Neural progenitor cell (in vitro differentiated cells): ENCODE results near the gene ESR2. TPM values are rescaled to one million over a fixed set of nuclear protein-coding genes. Genes with fewer than 3 reads are reported as not detected.

Experiments used
- DNase-seq: peaks from one replicate; pipeline ENCODE4 v3.0.0-alpha.2; 2016; ENCODE audit warnings: low spot score
- H2AFZ ChIP-seq: fragments of 200-600 bp; sonication (generic); replicated peaks from 2 replicates; pipeline ENCODE4 v1.6.1; 2016; ENCODE audit warnings: antibody characterized with exemption
- H3F3A ChIP-seq: fragments of 200-600 bp; sonication (generic); 2 replicates; pipeline ENCODE4 v1.6.1; 2016; ENCODE audit warnings: antibody characterized with exemption, low read depth
- H3K27ac ChIP-seq: fragments of 200-600 bp; sonication (generic); 2 replicates; pipeline ENCODE4 v1.5.1; 2016; ENCODE audit warnings: mild to moderate bottlenecking
- H3K27me3 ChIP-seq: fragments of 200-600 bp; sonication (generic); 2 replicates; pipeline ENCODE4 v1.6.1; 2016; ENCODE audit warnings: mild to moderate bottlenecking, moderate library complexity
- H3K36me3 ChIP-seq: fragments of 200-600 bp; sonication (generic); 2 replicates; pipeline ENCODE4 v1.5.1; 2016
- H3K4me1 ChIP-seq: fragments of 200-600 bp; sonication (generic); 2 replicates; pipeline ENCODE4 v1.6.1; 2016; ENCODE audit warnings: mixed run types
- H3K4me2 ChIP-seq: fragments of 200-600 bp; sonication (generic); 2 replicates; pipeline ENCODE4 v1.6.1; 2016
- H3K4me3 ChIP-seq: fragments of 200-600 bp; sonication (generic); 2 replicates; pipeline ENCODE4 v1.5.1; 2016
- H3K79me2 ChIP-seq: fragments of 200-600 bp; sonication (generic); 2 replicates; pipeline ENCODE4 v1.6.1; 2016; ENCODE audit warnings: low read depth
- H3K9ac ChIP-seq: fragments of 200-600 bp; sonication (generic); 2 replicates; pipeline ENCODE4 v1.6.1; 2016
- H3K9me3 ChIP-seq: fragments of 200-600 bp; sonication (generic); 2 replicates; pipeline ENCODE4 v1.5.1; 2016; ENCODE audit warnings: low read depth
- H4K20me1 ChIP-seq: fragments of 200-600 bp; sonication (generic); 2 replicates; pipeline ENCODE4 v1.6.1; 2016; ENCODE audit warnings: low read depth
- H3K27ac Mint-ChIP-seq: 3 replicates; pipeline ENCODE4 v1.8.0; 2021; ENCODE audit warnings: mixed read lengths
- H3K27me3 Mint-ChIP-seq: 2 replicates; pipeline ENCODE4 v1.8.0; 2022; ENCODE audit warnings: low read depth, mild to moderate bottlenecking, inconsistent platforms, moderate library complexity, mixed read lengths; ENCODE audit not compliant: insufficient read depth
- H3K36me3 Mint-ChIP-seq: 3 replicates; pipeline ENCODE4 v1.8.0; 2021; ENCODE audit warnings: mixed read lengths
- H3K4me1 Mint-ChIP-seq: 3 replicates; pipeline ENCODE4 v1.8.0; 2021; ENCODE audit warnings: mixed read lengths
- H3K4me3 Mint-ChIP-seq: 3 replicates; pipeline ENCODE4 v1.8.0; 2021; ENCODE audit warnings: mild to moderate bottlenecking, moderate library complexity, mixed read lengths
- H3K9me3 Mint-ChIP-seq: 3 replicates; pipeline ENCODE4 v1.8.0; 2020; ENCODE audit warnings: mixed read lengths
- CTCF ChIP-seq: fragments of 200-600 bp; sonication (generic); IDR thresholded peaks from 2 replicates; pipeline ENCODE4 v1.5.1; 2017; ENCODE audit warnings: antibody characterized with exemption, mild to moderate bottlenecking
- EZH2 ChIP-seq: fragments of 200-600 bp; sonication (generic); IDR thresholded peaks from 2 replicates; pipeline ENCODE4 v1.6.1; 2017; ENCODE audit warnings: antibody characterized with exemption, mild to moderate bottlenecking, moderate library complexity
- EZH2phosphoT487 ChIP-seq: fragments of 200-600 bp; sonication (generic); IDR thresholded peaks from 2 replicates; pipeline ENCODE4 v1.6.1; 2017; ENCODE audit warnings: antibody characterized with exemption
- total RNA-seq: library from RNA; depleted of rRNA; stranded (reverse); fragments of >200 nt; gene quantifications from 2 replicates; pipeline ENCODE4 v1.2.3, GENCODE V29; 2015; ENCODE audit warnings: low replicate concordance

ESR2 gene
- total RNA-seq, 1 donor from 2014 or later, result 0.21 TPM

DNA sequence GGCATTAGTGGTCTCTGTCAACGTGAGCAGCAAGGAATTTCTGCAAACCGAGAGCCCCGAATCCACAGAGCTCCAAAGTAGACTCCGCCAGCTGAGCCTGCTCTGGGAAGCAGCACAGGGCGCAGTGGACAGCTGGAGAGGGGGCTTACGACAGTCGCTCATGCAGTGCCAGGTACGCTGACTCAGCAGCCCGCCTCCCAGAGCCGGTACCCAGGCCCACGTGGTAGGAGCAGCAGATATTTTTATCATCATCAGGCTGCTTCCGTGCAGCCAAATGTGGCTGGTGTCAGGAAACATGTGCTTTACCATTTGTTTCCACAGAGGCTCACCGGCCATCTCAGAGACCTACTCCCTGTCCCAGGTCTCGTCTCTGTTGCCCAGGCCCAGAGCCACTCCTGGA is 73.7 kb downstream of the ESR2 start:
- no peaks in the 10 kb centered on the region for H3K9me3 Mint-ChIP-seq
- no peak overlapping the region for H3K4me3 Mint-ChIP-seq
- no peak overlapping the region for H3K4me3 ChIP-seq
- H3K79me2 ChIP-seq, result no peaks in the 10 kb centered on the region
- H4K20me1 ChIP-seq, result no peaks in the 10 kb centered on the region
- H3F3A ChIP-seq, result no peaks in the 10 kb centered on the region
- TF ChIP-seq EZH2 (no peak), CTCF (no peak), EZH2phosphoT487 (no peak)
- no peak for DNase-seq
- no peak overlapping the region for H3K4me2 ChIP-seq
- no peaks in the 10 kb centered on the region for H3K4me1 ChIP-seq
- no peak overlapping the region for H2AFZ ChIP-seq
- no peaks in the 10 kb centered on the region for H3K4me1 Mint-ChIP-seq
- H3K27ac Mint-ChIP-seq, result no peak overlapping the region
- H3K9ac ChIP-seq, result no peak overlapping the region
- H3K27ac ChIP-seq, result no peak overlapping the region
- H3K36me3 ChIP-seq, result peaks cover 3% of the 10 kb centered on the region
- no peaks in the 10 kb centered on the region for H3K27me3 ChIP-seq
- no peaks in the 10 kb centered on the region for H3K9me3 ChIP-seq
- peaks cover 7% of the 10 kb centered on the region for H3K27me3 Mint-ChIP-seq
- peaks cover 43% of the 10 kb centered on the region for H3K36me3 Mint-ChIP-seq

DNA sequence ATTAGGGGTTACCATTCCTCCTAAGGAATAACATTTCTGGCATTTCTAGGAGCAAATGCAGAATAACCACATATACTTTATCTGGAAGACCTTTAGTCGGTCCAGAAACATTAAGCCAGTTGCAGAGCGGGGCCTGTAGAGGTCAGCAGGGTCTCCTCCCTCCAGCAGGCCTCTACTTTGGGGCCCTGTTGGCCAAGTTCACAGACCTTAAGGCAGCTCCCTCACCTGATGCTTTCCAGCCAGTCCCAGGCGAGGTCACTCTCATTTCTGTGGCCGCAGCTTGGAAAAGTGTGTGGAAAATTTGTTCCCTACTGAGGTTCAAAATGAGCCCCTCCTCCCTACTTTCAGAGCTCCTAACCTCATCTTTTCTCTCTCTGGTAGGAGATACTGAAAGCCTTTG is 74.1 kb downstream of the ESR2 start:
- Mint-ChIP-seq H3K4me1 (no peaks in the 10 kb centered on the region), H3K4me3 (no peak overlapping the region), H3K27me3 (peaks cover 10% of the 10 kb centered on the region), H3K36me3 (peaks cover 47% of the 10 kb centered on the region), H3K9me3 (no peaks in the 10 kb centered on the region), H3K27ac (no peak overlapping the region)
- no peak for TF ChIP-seq CTCF
- TF ChIP-seq EZH2phosphoT487, result no peak
- TF ChIP-seq EZH2, result no peak
- H3K36me3 ChIP-seq, result peaks cover 3% of the 10 kb centered on the region
- no peaks in the 10 kb centered on the region for H3K27me3 ChIP-seq
- H3K27ac ChIP-seq, result no peak overlapping the region
- H3K79me2 ChIP-seq, result no peaks in the 10 kb centered on the region
- no peak for DNase-seq
- no peak overlapping the region for H3K4me2 ChIP-seq
- H2AFZ ChIP-seq, result no peak overlapping the region
- H3K4me3 ChIP-seq, result no peak overlapping the region
- no peaks in the 10 kb centered on the region for H3K4me1 ChIP-seq
- H4K20me1 ChIP-seq, result no peaks in the 10 kb centered on the region
- no peak overlapping the region for H3K9ac ChIP-seq
- H3F3A ChIP-seq, result no peaks in the 10 kb centered on the region
- H3K9me3 ChIP-seq, result no peaks in the 10 kb centered on the region

GRCh38 chr14:64218344-64219240 is 75.6 kb downstream of the ESR2 start:
- no peaks in the 10 kb centered on the region for H3K79me2 ChIP-seq
- no peak for DNase-seq
- H3K4me1 ChIP-seq, result no peaks in the 10 kb centered on the region
- Mint-ChIP-seq H3K27me3 (peaks cover 8% of the 10 kb centered on the region), H3K4me1 (no peaks in the 10 kb centered on the region), H3K36me3 (peaks cover 45% of the 10 kb centered on the region), H3K4me3 (no peak overlapping the region), H3K9me3 (no peaks in the 10 kb centered on the region), H3K27ac (no peak overlapping the region)
- H3K9ac ChIP-seq, result no peak overlapping the region
- H3K4me3 ChIP-seq, result no peak overlapping the region
- TF ChIP-seq EZH2phosphoT487 (no peak), CTCF (no peak), EZH2 (no peak)
- H3F3A ChIP-seq, result no peaks in the 10 kb centered on the region
- no peaks in the 10 kb centered on the region for H4K20me1 ChIP-seq
- H3K4me2 ChIP-seq, result no peak overlapping the region
- H3K9me3 ChIP-seq, result no peaks in the 10 kb centered on the region
- H2AFZ ChIP-seq, result no peak overlapping the region
- peaks cover 2% of the 10 kb centered on the region for H3K36me3 ChIP-seq
- H3K27me3 ChIP-seq, result no peaks in the 10 kb centered on the region
- H3K27ac ChIP-seq, result no peak overlapping the region
